NCI-H1092 treated with DMSO at 0.1 percent for 48 hours (cell line): ENCODE results near the gene CBLB.

Experiments used
- DNase-seq: peaks from one replicate; lab custom pipeline; 2025; lab: John Stamatoyannopoulos, UW

Gene CBLB

DNA sequence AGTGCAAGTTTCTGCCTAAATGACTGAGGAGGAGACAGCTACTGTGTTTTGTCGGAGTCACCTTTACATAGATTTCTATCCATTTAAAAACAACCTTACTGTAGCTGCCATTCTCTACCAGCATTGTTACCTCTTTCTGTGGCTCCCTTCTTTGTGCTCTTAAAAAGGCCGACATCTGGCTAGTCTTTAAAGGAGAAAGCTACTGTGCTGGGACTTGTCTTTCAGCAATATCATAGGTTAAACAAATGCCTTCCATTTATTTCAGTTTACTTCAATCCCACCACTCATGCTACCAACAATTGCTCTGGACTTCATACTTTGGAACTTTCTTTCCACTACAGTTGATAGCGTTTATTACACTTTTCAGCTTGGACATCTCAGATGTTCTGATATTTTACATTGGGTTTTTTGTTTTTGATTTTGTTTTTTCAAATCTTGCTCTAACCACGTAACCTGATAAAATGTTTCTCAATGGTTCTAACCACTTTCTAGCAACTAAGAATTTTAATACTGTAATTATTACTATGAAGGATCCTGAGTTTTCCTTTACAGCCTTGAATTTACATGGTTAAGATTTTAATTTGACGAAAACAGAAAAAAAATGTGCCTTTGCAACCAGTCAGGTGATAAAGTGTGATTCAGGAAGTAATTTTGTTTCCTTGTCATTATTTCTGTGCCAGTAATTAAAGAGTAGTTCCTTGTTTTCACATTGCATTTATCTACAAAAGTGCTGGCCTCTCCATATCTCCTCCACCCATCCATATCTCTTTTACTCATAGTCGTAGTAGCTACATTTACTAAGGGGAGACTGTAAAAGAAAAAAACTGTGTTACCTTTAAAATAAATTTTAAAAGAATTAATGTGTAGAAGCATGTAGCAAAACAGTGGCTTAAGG is 1.3 kb upstream of the CBLB start:
- DNase-seq, result no peak

- DNase-seq, result no peak
These were observed 670 bp upstream of the CBLB start for GRCh38 chr3:105869531-105869833.

GRCh38 chr3:105868431-105868741 is 426 bp downstream of the CBLB start:
- DNase-seq, result peak; percentile 61

GRCh38 chr3:105867712-105868430 is 941 bp downstream of the CBLB start:
- no peak for DNase-seq

DNA sequence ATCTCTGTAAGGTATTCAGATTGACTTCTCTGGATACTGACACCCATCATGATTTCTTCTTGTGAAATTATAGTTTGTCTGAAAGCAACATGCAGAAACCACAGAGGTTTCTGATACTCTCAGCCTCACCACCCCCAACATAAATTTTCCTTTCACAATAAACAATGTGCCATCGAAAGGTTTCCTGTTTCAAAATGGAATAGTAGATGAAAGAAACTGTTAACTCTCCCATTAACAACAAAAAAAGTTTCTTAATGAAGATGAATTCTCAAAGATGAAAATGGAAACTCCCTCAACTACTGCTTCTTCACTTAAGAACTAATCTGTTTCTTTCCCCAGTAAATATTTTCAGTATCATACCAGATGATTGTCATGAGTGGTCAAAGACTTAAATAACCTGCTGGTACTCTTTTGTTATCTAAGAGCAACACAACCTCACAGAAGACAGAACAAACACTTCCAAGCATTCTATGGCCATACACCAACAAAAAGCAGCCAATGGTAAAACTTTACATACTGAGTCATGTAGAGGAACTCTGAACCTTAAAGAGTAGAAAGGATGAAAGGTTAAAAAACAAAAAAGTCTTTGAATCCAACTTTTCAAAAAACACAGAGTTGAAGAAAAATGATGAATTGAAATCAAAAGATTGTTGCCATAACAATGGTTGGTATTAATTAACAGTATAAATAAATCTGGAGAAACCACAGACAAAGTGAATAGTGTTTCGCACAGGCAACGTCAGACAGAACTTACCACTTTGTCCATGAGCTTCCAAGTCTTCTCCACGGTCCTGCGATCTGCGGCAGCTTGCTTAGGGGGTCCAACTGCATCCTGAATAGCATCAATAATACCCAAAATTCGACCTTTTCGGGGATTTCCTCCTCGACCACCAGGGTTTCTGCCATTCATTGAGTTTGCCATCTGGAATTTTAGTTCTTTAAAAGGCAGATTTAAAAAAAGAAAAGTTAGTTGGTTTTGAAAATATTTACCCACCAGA is 1.9 kb downstream of the CBLB start:
- no peak for DNase-seq

DNA sequence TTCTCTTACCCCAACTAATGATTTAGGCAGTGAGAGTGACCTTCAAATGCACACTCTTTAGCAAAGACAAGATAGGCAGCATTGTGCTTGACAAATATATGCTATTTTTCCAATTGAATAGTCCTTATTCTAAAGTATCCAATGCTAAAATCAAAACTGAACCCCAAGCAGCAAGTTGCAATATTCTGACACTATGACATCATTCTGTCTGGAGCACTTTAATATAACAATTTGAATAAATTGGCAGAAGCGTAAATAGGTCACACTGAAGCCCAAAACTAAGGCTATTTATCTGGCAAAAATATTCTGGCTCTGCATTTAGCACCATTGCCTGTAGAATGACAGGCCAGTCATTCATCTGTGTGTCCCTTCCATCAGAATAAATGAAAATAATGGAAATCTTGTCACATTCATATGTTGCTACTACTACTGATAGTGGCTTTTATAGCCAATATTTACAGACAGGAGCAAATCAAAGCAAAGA is 2.9 kb downstream of the CBLB start:
- DNase-seq, result no peak

DNA sequence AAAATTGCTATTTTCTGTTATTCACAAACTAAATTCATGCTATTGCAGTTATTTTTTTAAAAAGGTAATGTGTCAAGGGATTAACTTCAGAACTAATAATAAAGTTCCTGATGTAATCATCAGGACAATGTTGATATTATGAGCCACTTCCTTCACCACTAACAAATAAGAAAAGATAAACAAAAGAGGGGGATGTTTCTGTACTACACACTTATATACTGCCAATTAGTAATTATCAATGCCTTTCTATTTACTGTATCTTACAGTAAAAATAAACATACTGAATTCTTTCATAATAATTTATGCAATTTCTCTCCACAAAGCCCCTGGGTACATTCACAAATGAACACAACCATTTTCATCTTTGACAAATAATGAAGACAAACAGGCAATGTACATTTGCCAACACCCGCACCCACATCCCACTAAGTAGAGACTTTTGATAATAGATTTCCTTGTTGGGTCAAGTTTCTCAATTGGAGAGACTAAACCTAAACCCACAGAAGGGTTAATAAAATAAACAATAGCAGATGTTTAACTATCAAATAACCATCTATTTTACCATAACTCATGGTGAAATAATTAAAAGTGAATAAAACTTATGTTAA is 3.7 kb downstream of the CBLB start:
- DNase-seq, result no peak

DNA sequence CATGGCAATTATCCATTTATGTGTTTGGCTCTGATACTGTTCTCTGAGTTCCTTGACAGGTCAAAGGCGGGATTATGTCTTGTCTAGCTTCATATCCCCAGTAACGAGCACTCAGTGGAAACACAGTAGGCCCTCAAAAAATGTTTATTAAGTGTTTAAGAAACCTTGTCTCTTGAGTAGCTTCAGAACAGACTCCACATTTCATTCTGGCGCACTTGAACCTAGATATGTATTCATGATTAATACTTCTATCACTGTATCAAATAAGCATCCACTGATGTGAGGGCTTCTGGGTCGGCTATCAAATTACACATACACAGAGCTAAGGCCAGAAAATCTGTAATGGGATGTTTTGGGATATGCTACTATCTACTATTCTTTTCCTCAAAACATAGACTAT is 4.6 kb downstream of the CBLB start:
- DNase-seq, result no peak

DNA sequence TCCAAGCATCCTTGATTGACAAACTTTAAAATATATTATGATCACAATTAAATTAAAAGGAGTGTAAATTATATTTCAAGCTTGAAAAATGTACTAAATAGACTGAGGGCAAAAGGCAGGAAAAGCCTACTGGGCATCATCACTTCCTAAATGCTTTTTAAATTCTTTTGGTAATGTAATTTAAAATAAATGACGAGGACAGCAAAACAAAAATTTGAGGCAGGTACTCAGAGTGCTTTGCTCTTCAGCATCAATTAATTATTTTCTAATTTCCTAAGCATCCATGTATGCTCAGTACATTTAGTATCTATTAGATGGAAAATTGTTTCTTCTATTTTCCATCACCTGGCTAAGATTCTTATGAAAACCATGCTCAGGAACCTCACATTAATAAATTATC is 5.2 kb downstream of the CBLB start:
- DNase-seq, result no peak

DNA sequence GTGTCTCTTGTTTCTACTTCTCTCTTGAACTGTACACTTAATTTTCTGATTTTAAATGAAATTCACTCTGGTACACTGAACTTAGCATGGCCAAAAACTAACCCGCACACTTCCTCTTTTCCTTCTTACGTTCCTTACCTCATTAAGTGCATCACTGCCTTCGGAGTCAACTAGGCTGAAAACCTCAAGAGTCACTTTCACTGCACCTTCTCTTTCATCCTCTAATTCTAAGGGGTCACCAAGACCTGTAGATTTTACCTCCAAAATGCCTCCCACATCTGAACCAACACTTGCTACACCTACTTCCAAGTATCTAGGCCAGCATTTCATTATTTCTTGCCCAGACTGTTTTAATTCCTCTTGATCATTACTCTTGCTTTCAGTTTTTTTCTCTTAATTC is 6.6 kb downstream of the CBLB start:
- no peak for DNase-seq

DNA sequence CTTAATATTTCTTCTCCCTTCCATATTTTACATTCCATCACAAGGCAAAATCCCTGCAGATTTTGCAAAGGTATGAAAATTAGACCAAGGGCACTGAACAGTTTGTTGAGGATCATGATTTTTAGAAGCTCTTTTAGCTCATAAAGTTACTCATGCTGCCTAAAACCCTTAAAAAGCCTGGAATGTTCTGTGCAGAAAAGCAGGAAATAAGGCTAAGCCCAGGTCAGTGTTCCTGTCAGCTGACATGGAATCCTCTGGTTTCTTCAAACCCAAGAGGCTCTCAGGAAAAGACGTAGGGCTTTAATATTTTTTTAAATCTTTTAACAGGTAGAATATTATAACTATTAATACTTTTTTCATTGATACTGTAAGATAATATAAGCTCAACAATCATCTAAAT is 8.2 kb downstream of the CBLB start:
- no peak for DNase-seq

- no peak for DNase-seq
These were observed 10.8 kb downstream of the CBLB start for GRCh38 chr3:105858017-105858416.

DNA sequence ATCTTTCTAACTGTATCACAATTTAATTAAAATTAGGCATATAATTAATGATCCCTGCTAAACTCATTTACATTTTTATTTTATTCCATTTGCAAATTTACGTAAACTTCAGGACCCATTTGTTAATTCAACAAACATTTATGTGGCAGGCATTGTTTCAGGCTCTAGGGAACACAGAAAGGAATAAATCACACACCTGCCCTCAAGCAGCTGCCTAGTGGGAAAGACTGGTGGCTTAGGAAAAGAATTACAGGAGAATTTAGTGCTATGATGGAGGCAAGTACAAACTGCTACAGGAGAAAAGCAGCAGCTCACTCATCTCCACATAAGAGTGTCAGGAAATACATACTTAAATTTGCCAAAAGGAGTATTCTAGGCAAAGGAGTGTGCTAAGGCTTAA is 11.2 kb downstream of the CBLB start:
- DNase-seq, result no peak

- DNase-seq, result no peak
These were observed 12.2 kb downstream of the CBLB start for GRCh38 chr3:105856605-105857004.

GRCh38 chr3:105853801-105854432 is 14.9 kb downstream of the CBLB start:
- DNase-seq, result no peak

GRCh38 chr3:105851582-105851981 is 17.2 kb downstream of the CBLB start:
- no peak for DNase-seq

GRCh38 chr3:105851176-105851575 is 17.6 kb downstream of the CBLB start:
- no peak for DNase-seq

- DNase-seq, result no peak
These were observed 18.2 kb downstream of the CBLB start for GRCh38 chr3:105850593-105850992.

DNA sequence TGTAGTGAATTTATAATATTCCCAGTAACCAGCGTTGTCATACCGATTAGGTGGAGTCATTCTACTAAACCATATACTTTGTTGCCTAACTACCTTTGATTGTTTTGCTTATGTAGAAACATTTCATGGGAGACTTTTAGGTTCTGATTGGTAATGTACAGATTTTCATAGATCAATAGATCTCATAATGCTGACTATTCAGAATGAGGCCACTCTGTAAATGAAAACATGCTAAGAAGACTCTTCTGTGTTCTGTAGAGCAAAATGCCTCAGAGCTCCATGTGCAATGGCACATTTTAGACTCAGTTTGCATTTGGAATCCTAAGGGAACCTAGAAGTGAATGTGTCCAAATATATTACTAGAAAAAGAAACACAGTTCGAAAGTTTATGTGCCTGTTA is 20.0 kb downstream of the CBLB start:
- DNase-seq, result no peak

GRCh38 chr3:105847865-105848264 is 20.9 kb downstream of the CBLB start:
- no peak for DNase-seq

DNA sequence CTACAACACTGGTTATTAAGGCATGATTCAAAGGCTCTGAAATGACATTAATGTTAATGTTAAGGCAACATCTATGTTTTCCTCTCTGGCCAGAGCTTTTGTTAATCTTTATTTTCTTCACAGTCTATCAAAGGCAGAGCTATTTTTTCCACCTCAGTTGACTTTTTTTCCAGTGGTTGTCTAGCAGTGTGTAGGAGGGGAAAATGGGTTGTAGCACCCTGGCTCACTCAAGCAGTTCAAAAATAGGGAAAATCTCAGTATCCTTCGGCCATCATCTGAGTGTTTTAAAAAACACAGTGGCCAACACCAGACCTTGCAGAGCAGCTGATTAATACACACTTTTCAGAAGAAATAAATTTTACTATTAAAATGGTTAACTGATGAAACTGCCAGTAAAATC is 21.4 kb downstream of the CBLB start:
- no peak for DNase-seq

DNA sequence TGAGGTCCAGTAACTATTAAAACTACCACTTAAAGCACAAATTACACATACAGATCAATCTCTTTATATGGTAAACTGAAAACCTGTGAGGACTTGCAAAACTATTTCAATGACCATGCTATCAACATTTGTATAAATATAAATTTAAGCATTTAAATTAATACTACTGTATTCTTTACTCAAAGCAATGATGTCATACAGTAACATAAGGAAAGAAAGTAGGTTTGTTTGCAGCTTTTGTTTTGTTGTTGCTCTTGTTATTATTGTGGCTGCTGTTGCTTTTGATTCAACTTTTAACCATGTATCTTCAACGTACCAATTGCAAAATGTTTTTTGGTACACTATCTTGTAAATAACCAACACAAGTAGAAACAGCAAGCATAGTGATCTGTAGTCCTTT is 22.0 kb downstream of the CBLB start:
- no peak for DNase-seq
